UCSD-AML1 (cell line): ENCODE measurements around the gene CORO2A.
A peak's percentile ranks its signal among the peaks of the same experiment; 100 is the strongest.

Experiments used
- DNase-seq: peaks from one replicate; lab custom pipeline; 2025; ENCODE audit not compliant: unreplicated experiment; lab: John Stamatoyannopoulos, UW

Gene CORO2A, protein sequence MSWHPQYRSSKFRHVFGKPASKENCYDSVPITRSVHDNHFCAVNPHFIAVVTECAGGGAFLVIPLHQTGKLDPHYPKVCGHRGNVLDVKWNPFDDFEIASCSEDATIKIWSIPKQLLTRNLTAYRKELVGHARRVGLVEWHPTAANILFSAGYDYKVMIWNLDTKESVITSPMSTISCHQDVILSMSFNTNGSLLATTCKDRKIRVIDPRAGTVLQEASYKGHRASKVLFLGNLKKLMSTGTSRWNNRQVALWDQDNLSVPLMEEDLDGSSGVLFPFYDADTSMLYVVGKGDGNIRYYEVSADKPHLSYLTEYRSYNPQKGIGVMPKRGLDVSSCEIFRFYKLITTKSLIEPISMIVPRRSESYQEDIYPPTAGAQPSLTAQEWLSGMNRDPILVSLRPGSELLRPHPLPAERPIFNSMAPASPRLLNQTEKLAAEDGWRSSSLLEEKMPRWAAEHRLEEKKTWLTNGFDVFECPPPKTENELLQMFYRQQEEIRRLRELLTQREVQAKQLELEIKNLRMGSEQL

DNA sequence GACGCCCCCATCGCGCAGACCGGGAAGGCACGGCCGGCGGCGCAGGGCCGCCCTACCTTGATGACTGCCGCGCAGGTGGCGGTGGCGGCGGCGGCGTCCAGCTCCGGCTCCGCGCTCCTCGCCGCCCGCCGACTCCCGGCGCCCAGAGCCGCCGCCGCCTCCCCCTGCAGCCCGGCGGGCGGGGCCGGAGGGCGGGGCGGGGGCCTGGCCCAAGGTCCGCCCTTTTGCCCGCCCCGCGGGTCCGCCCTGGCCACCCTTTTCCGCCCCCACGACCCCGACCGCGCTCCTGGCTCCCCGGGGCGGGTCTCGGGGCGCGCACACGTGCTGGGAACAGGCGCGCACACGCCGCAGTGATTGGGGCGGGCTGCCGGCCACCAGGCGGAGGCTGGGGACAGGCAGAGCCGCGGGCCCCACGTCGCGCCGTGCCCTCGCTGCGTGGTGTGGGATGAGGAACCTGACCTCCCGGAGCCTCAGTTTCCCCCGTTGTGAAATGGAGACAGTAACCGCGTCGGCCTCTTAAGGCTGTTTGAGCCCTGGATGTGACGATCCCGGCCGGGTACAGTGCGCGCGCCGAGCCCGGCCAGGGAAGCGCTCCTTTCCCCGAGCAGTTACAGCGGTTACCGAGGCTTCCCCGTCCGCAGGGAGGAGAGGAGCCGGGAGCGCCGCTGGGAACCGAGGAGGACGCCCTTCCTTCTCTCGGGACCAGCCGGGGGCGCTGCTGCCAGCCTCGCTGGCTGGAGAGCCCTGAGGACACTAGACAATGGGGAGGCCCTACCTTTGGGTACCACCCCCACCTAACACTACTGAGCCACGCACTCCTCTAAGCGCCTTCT is at the start of gene CORO2A:
Gene CORO2A, minus strand, starts transcription at position 135 of the 833 bp plus-strand sequence. CDS start 34,977 bp downstream, outside the sequence.
- DNase-seq, result peak; percentile 79

DNA sequence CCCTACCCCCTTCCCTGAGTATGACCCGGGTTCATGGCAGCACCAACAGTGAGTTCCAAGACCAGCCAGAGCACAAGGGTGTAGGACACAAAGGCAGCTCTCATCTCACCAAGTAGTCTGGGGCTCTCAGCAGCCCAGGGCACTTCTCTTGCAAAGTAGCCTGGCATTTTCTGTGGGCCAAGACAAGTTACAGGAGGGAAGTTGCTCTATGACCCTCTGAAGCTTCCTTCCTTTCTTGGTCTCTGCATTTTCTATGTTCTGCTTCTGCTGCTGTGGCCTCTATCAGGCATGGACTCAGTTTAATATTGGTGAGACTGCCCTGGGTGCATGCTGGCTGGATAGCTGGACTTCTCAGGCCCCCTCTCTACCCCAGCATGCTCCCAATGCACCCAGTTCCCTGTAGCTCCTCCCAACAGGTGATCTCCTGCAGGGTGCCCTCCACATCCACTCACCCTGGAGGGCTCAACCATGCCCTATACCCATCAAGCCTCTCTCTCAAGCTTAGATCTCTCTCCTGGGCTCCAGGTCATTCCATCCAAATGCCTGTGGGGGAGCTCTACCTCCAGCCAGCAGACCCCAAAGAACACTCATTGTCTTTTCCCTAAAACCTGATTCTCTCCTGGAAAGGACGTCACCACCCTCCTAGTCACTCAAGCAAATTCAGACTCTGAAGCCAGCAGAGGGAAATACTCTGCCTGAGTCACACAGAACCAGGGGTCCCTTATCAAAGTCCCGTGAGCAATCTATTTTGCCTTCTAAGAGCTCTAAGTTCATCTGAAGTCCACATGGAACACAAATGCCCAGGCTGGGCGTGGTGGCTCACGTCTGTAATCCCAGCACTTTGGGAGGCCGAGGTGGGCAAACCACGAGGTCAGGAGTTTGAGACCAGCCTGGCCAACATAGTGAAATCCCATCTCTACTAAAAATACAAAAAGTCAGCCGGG is 49.2 kb upstream of the CORO2A start:
- no peak for DNase-seq

DNA sequence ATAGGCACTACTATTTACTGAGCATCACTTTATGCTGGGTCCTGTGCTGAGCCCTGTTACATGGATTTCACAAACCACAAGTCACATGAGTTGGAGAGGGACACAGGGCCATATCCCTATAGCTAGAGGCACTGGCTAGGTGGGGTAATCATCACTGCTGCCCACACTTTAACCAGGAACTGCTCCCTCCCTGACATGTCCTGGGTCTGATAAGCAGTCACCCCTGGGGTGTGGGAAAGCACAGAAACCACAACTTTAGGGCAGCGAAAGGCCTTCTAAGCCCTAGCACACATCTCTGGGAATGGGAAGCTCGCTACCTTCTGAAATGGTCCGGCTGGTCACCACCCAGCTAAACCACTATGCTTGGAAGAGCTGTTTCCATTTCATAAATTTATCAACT is 48.0 kb upstream of the CORO2A start:
- no peak for DNase-seq

DNA sequence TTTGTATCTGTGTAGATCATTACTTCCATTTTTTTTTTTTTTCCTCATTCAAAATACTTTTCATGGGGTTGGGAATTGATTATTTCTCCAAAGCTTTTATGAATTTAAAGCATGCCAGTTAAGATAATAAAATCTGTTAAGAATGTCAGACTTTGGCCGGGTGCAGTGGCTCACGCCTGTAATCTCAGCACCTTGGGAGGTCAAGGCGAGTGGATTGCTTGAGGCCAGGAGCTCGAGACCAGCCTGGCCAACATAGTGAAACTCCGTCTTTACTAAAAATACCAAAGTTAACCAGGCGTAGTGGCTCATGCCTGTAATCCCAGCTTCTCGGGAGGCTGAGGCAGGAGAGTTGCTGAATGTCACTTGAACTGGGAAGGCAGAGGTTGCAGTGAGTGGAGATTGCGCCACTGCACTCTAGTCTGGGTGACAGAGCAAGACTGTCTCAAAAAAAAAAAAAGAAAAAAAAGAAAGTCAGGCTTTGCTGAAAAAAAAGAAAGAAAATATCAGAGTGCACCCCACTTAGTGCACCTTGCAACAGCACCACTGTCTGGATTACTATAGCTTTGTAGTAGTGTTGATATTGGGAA is 44.6 kb upstream of the CORO2A start:
- no peak for DNase-seq

DNA sequence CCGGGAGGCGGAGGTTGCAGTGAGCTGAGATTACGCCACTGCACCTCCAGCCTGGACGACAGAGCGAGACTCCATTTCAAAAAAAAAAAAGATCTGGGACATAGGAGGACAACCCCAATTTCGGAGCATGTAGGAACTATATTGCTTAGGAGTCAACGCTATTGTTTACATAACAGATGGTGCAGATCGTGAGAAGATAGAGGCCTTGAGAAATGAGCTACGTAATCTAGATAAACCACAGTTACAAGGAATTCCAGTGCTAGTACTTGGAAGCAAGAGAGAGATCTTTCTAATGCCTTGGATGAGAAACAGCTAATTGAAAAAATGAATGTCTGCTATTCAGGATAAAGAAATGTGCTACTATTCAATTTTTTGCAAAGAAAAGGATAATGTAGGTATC is 42.7 kb upstream of the CORO2A start:
- no peak for DNase-seq

DNA sequence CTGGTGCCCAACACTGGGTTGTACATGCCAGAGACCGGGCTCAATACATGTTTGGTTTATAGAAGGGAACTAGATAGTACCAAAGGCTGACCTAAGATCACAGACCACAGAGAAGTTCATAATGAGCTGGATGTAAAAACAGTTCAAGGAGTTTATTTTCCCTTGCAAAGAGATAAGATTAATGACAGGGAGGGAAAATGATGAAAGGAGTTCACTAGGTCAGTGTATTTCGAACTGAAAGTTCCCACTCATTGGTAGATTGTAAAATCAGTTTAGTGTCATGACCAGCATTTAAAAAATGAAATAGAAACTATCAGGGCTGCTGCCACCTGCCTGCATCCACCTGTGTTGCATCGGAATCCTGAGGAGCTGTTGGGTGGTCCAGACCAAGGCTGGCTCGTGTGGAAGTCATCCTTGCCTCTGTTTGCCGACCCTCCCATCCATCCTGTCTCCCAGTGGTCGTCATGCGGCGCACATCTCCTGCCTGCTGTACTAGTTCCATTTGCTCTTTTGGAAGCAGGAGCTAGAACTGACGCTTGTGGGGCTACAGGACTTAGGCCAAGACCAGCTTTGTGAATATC is 41.9 kb upstream of the CORO2A start:
- DNase-seq, result no peak

DNA sequence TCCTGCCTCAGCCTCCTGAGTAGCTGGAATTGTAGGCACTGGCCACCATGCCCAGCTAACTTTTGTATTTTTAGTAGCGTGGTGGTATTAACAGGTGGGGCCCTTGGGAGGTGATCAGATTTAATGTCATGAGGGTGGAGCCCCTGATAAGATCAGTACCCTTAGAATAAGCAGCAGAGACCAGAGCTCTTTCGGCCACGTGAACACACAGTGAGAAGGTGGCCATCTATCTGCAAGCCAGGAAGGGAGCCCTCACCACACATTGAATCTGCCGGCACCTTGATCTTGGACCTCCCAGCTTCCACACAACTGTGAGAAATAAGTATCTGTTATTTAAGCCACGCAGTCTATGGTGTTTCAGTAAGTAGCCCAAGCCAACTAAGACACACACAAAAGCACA is 40.5 kb upstream of the CORO2A start:
- DNase-seq, result no peak

DNA sequence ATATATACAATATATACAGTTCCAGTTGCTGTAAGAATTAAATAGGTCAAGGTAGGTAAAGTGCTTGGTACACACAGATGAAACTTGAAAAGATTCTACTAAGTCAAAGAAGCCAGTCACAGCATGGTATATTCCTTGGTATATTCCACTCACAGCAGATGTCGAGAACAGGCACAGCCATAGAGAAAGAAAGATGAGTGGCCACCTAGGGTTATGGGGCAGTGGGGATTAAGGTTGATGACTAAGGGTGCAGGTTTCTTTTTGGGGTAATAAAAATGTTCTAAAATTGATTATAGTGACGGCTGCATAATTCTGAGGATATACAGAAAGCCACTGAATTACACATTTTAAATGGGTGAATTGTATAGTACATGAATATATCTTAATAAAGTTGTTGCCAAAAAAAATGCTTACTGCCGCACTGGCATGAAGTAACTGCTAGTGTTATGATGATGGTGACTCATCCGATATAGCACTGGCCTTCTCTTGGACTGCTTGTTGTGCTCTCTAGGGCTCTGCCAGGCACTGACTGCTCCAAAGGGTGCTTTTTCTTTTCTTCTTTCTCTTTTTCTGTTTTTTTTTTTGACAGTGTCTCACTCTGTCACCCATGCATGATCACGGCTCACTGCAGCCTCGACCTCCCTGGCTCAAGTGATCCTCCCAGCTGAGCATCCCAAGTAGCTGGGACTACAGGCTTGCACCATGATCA is 39.5 kb upstream of the CORO2A start:
- no peak for DNase-seq

DNA sequence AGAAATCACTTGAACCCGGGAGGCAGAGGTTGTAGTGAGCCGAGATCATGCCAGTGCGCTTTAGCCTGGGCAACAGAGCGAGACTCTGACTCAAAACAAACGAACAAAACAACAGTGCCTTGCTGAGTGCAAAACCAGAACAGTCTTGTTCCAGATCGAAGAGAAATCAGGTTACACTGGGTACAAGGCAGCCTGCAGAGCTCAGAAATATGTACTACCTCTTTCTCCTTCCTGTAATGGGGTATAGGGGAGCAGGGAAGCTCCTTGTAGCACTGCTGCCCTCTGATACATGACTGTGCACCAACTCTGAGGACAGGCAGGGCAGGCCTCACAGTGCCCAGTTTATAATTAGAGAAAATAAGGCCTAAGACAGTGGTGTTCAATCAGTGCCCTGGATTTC is 38.4 kb upstream of the CORO2A start:
- no peak for DNase-seq

DNA sequence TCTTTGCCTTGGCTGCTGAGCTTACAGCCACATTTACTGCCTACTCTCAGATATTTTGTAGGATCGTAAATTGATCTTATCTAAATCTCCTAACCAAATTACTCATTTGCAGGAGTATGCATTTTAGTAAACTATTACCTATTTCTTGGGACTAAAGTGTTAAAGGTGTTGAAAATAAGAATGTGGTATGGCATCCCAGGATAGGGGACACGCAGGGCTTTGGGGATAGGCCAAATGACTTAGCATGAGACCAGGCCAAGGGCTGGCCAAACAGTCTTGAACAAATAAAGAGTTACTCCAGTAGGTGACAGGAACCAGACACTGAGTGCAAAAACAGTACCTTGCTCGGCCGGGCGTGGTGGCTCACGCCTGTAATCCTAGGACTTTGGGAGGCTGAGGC is 37.9 kb upstream of the CORO2A start:
- no peak for DNase-seq

DNA sequence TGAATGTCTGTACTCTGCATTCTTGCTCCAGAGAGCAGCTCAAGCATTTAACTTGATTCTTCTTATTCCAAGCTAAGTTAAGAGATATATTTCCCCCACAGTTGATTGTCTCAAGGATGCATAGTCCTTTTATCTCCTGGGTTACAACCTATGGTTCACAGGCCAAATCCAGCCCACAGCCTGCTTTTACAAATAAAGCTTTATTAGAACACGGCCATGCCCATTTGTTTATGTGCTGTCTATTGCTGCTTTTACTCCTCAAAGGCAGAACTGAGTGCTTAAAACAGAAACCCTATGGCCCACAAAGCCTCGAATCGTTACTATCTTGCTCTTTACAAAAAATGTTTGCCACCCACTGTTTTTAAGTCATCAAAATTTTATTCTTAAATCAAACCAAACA is 37.2 kb upstream of the CORO2A start:
- no peak for DNase-seq

DNA sequence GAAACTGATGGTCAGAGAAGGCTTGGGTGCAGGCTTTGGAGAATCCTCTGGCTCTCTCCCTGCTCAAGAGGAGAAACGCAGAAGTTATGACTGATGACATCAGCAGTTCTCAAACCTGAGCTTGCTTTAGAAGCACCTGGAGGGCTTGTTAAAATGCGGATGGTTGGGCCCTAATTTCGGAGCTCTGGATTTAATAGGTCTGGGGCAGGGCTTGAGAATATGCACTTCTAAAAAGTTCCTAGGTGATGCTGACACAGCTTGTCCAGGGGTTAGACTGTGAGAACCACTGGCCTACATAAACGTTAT is 36.6 kb upstream of the CORO2A start:
- DNase-seq, result no peak

DNA sequence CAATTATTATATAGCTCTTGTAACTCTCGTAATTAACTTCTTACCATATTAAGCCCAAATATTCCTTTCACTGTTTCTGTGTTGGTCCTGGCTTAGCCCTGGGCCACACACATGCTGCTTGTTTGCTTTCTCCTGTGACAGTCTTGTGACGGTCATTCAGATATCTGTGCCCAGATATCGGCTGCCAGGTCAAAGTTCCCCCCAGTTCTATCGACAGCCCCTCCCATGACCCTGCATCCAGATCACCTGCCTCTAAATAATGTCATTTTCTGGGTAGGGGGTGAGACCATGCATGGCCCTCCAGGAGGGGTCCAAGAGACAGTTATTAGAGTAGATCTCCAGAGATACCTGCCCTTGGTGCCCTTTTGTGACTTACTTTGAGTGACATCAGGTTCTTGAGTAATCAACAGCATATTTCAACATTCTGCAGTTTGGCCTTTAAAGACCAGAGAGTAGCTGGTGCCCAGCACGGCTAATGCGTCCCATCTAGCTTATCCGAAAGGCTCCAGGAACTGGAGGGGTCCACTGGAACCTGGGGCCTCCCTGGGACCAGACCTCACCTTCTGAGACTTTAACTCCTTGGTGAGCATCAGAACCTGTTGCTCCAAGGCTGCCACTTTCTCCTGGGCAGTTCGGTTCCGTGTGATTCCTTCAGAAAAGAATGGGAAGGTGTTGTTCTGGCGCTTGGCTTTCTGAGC is 36.1 kb upstream of the CORO2A start:
- DNase-seq, result no peak

DNA sequence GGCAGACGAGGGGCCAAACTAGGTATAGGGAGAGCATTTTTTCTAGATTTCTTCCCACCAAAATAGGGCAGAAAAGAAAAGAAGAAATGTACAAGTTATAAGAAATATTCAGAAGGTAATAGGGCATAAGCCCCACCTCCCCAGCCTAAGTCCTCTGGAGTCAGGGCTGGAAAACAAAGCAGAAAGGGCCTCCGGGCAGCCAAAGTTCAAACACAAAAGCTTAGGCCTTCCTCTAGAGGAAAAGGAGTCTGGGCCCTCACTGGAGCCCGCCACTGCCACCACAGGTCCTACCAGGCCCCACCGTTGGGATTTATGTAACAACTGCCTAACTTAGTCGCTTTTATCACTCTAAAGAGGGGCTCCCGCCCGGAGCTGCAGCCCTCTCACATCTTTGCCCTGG is 35.4 kb upstream of the CORO2A start:
- DNase-seq, result no peak

DNA sequence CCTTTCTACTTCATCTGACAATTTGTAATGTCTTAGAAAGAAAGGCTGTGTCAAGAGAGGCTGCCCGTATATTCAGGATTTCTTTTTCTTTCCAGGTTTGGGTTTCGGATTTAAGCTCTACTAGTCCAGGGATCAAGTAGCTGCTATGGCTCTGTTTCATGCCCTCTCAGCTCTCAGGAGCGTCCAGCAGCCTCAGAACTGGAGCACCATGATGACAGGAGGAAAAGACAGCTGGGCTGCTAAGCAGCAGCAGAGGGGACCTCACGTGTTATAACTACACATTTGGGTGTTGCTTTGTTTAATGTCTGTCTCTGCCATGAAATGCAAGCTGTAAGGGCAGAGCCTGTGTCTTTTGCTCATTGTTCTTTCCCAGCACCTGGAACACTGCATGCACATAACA is 34.5 kb upstream of the CORO2A start:
- no peak for DNase-seq

DNA sequence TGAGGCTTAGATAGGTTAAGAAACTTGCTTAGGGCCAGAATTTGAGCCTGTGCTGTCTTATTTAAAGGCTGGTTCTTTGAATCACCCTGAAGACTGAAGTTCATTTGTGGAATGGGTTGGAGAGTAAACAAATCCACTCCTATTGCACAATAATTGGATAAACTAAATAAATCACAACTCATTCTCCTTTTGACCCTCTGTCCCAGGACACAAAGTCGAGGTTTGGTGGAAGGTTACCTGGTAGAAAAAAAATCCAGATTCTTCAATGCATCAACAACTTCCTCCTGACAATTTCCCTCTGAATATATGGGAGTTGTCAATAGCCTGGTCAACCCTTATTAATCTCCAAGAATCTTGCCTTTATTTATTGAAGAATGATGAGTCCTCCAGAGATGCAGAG is 34.1 kb upstream of the CORO2A start:
- DNase-seq, result no peak

DNA sequence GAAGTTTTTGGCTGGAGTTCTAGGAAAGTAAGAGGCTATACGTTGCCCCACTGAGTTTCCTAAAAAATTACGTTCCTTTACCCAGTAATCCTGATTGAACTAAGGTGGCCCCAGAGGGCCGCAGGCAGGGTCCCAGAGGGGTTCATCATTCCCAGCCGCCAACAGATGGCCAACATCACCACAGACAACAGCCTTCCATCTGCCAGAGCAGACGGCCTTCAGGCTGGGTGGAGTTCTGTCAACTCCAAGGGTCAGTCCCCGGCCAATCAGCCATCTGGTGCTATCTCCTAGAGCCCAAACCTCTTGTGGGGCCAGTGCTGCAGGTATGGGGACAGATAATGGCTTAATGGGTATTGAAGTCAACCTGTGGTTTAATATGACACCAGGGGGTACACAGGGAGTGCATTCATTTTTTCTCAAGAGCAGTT is 32.6 kb upstream of the CORO2A start:
- no peak for DNase-seq

DNA sequence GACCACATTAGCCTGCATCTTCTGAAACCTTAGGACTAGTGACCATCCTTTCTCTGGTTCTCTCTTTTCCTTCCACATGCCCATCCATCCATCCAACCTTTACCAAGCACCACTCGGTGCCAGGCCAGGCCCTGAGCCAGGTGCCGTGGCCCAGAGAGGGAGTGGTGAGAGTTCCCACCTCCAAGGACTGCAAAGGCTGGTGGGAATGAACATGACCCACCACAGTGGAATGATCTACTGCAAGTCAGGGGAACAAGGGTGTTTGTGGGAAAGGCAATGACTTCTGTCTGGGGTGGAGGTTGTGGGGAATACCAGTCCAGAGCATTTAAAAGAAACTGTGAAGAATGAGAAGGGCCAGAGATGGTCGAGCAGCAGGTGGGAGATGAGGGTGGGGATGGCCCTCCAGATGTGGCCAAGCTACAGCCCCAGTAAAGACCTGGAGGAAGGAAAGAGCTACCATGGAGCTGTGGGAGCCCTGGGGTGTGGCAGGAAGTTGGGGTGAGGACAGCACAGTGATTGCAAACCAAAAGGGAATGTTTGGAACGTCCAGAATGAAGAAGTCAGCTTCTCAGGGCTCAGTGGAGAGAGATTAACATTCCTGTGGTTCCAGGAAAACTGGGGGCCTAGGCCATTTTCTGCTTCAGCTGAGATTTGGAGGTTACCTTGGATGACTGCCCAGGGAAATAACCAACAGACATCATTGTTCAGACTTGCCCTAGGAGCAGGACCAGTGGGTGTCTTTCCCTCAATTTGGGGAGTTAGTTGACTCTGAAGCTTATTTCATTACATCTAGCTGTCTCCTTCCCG is 30.7 kb upstream of the CORO2A start:
- DNase-seq, result no peak
